Hepatocyte (in vitro differentiated cells): ENCODE results near the gene IGSF22. TPM values are rescaled to one million over a fixed set of nuclear protein-coding genes. Genes with fewer than 3 reads are reported as not detected.

Source experiments
- DNase-seq: peaks from one replicate; pipeline ENCODE4 v3.0.0-alpha.2; 2016; ENCODE audit warnings: low spot score
- H2AFZ ChIP-seq: fragments of 200-600 bp; sonication (generic); 2 replicates; pipeline ENCODE4 v1.6.0; 2016; ENCODE audit warnings: antibody characterized with exemption, mild to moderate bottlenecking
- H3K27ac ChIP-seq: fragments of 200-600 bp; sonication (generic); 2 replicates; pipeline ENCODE4 v1.5.1; 2016; ENCODE audit warnings: mild to moderate bottlenecking
- H3K27me3 ChIP-seq: fragments of 200-600 bp; sonication (generic); 2 replicates; pipeline ENCODE4 v1.6.1; 2016
- H3K36me3 ChIP-seq: fragments of 200-600 bp; sonication (generic); replicated peaks from 2 replicates; pipeline ENCODE4 v1.5.1; 2016; ENCODE audit warnings: low read depth; ENCODE audit not compliant: insufficient read depth
- H3K4me1 ChIP-seq: fragments of 200-600 bp; sonication (generic); 2 replicates; pipeline ENCODE4 v1.5.1; 2016; ENCODE audit warnings: mild to moderate bottlenecking, moderate library complexity; ENCODE audit not compliant: insufficient read depth
- H3K4me2 ChIP-seq: fragments of 200-600 bp; sonication (generic); 2 replicates; pipeline ENCODE4 v1.6.0; 2016
- H3K4me3 ChIP-seq: fragments of 200-600 bp; sonication (generic); 2 replicates; pipeline ENCODE4 v1.5.1; 2016; ENCODE audit warnings: mild to moderate bottlenecking
- H3K79me2 ChIP-seq: fragments of 200-600 bp; sonication (generic); 2 replicates; pipeline ENCODE4 v1.6.0; 2017; ENCODE audit warnings: mild to moderate bottlenecking
- H3K9me2 ChIP-seq: fragments of 200-600 bp; sonication (generic); replicated peaks from 2 replicates; pipeline ENCODE4 v1.6.0; 2017; ENCODE audit warnings: mild to moderate bottlenecking; ENCODE audit not compliant: insufficient read depth
- H3K9me3 ChIP-seq: fragments of 200-600 bp; sonication (generic); 2 replicates; pipeline ENCODE4 v1.5.1; 2016; ENCODE audit warnings: low read depth, mild to moderate bottlenecking
- H4K20me1 ChIP-seq: fragments of 200-600 bp; sonication (generic); 2 replicates; pipeline ENCODE4 v1.6.0; 2016; ENCODE audit warnings: mild to moderate bottlenecking; ENCODE audit not compliant: insufficient read depth, poor library complexity, severe bottlenecking
- CTCF ChIP-seq: fragments of 200-600 bp; sonication (generic); IDR thresholded peaks from 2 replicates; pipeline ENCODE4 v1.5.1; 2016; ENCODE audit warnings: antibody characterized with exemption, mild to moderate bottlenecking; ENCODE audit not compliant: poor library complexity
- EZH2 ChIP-seq: fragments of 200-600 bp; sonication (generic); IDR thresholded peaks from 2 replicates; pipeline ENCODE4 v1.6.1; 2016; ENCODE audit warnings: antibody characterized with exemption, mild to moderate bottlenecking, borderline replicate concordance
- EZH2phosphoT487 ChIP-seq: fragments of 200-600 bp; sonication (generic); IDR thresholded peaks from one replicate; pipeline ENCODE4 v1.6.1; 2018; ENCODE audit warnings: antibody characterized with exemption, mild to moderate bottlenecking, low read depth, moderate library complexity; ENCODE audit not compliant: unreplicated experiment, severe bottlenecking
- WGBS: methylation state at CpG from one replicate; pipeline ENCODE4 v1.1.6; 2016; ENCODE audit warnings: low lambda C conversion rate; ENCODE audit errors: missing lambda C conversion rate; 5-methylcytosine and 5-hydroxymethylcytosine counted together
- polyA plus RNA-seq: library from polyadenylated mRNA; unstranded; fragments of >200 nt; fragmentation: Nextera tagmentation; extraction: Ambion mirVana; gene quantifications from 2 replicates; pipeline ENCODE4 v1.2.1, GENCODE V29; 2016
- total RNA-seq: library from RNA; depleted of rRNA; stranded (reverse); fragments of >200 nt; gene quantifications from 2 replicates; pipeline ENCODE4 v1.2.3, GENCODE V29; 2014

The IGSF22 gene
- total and polyA plus RNA-seq, 2 experiments from 2014 or later = not detected

- Histone ChIP-seq H3K27me3 (no peaks in the 10 kb centered on the region), H3K4me3 (no peak overlapping the region), H4K20me1 (no peaks in the 10 kb centered on the region), H3K4me2 (no peak overlapping the region), H3K79me2 (no peaks in the 10 kb centered on the region), H3K9me3 (no peaks in the 10 kb centered on the region), H3K9me2 (no peaks in the 10 kb centered on the region), H2AFZ (no peak overlapping the region), H3K27ac (no peak overlapping the region), H3K36me3 (no peaks in the 10 kb centered on the region), H3K4me1 (no peaks in the 10 kb centered on the region)
- TF ChIP-seq EZH2phosphoT487 = no peak
- no peak for TF ChIP-seq CTCF
- no peak for TF ChIP-seq EZH2
- 63% methylated on average over 6 of the region's 6 CpGs for WGBS
- DNase-seq = no peak
Observed at GRCh38 chr11:18765554-18765953, 39.6 kb upstream of the IGSF22 start.

DNA sequence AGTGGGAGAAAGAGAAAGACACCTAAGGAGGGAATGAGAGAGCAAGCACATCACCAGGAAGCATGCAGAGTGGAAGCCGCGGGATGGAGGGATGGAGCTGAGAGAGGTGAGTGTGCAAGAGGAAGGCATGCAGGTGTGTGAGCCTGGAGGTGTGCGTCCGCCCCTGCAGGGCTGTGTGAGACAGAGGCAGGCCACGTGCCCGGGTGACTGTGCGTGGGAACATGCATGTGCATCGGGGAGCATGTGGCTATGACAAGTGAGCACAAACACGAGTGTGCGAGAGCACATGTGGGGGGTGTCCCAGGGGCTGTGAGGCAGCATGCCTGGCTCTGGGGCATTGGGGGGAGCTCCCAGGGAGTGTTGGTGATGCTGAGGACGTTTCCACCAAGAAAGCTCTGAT is 35.8 kb upstream of the IGSF22 start:
- no peak overlapping the region for H3K4me3 ChIP-seq
- no peaks in the 10 kb centered on the region for H3K9me3 ChIP-seq
- H3K4me2 ChIP-seq = no peak overlapping the region
- H3K27ac ChIP-seq = no peak overlapping the region
- no peaks in the 10 kb centered on the region for H4K20me1 ChIP-seq
- no peaks in the 10 kb centered on the region for H3K36me3 ChIP-seq
- H3K79me2 ChIP-seq = no peaks in the 10 kb centered on the region
- no peak overlapping the region for H2AFZ ChIP-seq
- DNase-seq = no peak
- no peak for TF ChIP-seq CTCF
- no peak for TF ChIP-seq EZH2phosphoT487
- no peak for TF ChIP-seq EZH2
- no peaks in the 10 kb centered on the region for H3K4me1 ChIP-seq
- H3K27me3 ChIP-seq = no peaks in the 10 kb centered on the region
- H3K9me2 ChIP-seq = no peaks in the 10 kb centered on the region
- 90% methylated on average over 11 of the region's 11 CpGs for WGBS

DNA sequence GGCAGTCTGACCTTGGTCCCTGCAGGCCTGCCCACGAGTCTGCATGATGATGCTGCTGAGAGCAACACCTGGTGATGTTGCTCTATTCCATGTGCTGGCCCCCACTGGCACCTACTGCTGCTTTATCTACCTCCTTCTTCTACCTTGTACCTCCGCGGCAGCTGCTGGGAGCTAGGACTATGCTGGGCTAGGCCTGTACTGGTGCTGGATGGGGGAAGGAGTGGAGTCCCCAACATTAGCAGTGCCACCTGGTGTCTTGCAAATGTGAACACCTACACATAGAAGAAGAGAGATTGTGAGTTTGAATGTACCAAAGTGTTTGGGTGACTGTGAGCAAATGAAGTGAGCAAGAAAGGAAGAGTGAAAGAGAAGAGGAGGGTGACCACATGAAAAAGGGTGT is 35.2 kb upstream of the IGSF22 start:
- no peaks in the 10 kb centered on the region for H3K36me3 ChIP-seq
- WGBS = 100% methylated on average over 3 of the region's 3 CpGs
- H3K79me2 ChIP-seq = no peaks in the 10 kb centered on the region
- H3K4me1 ChIP-seq = no peaks in the 10 kb centered on the region
- no peaks in the 10 kb centered on the region for H3K27me3 ChIP-seq
- no peak for DNase-seq
- no peaks in the 10 kb centered on the region for H4K20me1 ChIP-seq
- no peak overlapping the region for H2AFZ ChIP-seq
- H3K27ac ChIP-seq = no peak overlapping the region
- H3K9me3 ChIP-seq = no peaks in the 10 kb centered on the region
- H3K4me2 ChIP-seq = no peak overlapping the region
- no peak for TF ChIP-seq EZH2phosphoT487
- no peak for TF ChIP-seq EZH2
- no peak for TF ChIP-seq CTCF
- no peak overlapping the region for H3K4me3 ChIP-seq
- H3K9me2 ChIP-seq = no peaks in the 10 kb centered on the region

GRCh38 chr11:18757811-18758210 is 31.8 kb upstream of the IGSF22 start:
- Histone ChIP-seq H4K20me1 (no peaks in the 10 kb centered on the region), H3K4me1 (no peaks in the 10 kb centered on the region), H3K9me2 (no peaks in the 10 kb centered on the region), H3K4me2 (no peak overlapping the region), H3K79me2 (no peaks in the 10 kb centered on the region), H2AFZ (no peak overlapping the region), H3K9me3 (no peaks in the 10 kb centered on the region), H3K27ac (no peak overlapping the region), H3K36me3 (no peaks in the 10 kb centered on the region), H3K27me3 (no peaks in the 10 kb centered on the region), H3K4me3 (no peak overlapping the region)
- TF ChIP-seq EZH2 (no peak), EZH2phosphoT487 (no peak), CTCF (no peak)
- DNase-seq = no peak
- WGBS = 52% methylated on average over 3 of the region's 3 CpGs
